Loucy (cell line): ENCODE data around the gene TOMM20.

Source experiments
- EZH2phosphoT487 ChIP-seq: fragments of 200-600 bp; IDR thresholded peaks from 2 replicates; pipeline ENCODE4 v1.6.1; 2018; ENCODE audit warnings: antibody characterized with exemption, mild to moderate bottlenecking, moderate library complexity, borderline replicate concordance
- TF ChIP-seq, protein P1 (sequence below): fragments of 200-600 bp; sonication (generic); conservative IDR thresholded peaks from 2 replicates; pipeline ENCODE4 v1.5.1; 2014; ENCODE audit warnings: mild to moderate bottlenecking, antibody characterized with exemption, low read length

DNA sequence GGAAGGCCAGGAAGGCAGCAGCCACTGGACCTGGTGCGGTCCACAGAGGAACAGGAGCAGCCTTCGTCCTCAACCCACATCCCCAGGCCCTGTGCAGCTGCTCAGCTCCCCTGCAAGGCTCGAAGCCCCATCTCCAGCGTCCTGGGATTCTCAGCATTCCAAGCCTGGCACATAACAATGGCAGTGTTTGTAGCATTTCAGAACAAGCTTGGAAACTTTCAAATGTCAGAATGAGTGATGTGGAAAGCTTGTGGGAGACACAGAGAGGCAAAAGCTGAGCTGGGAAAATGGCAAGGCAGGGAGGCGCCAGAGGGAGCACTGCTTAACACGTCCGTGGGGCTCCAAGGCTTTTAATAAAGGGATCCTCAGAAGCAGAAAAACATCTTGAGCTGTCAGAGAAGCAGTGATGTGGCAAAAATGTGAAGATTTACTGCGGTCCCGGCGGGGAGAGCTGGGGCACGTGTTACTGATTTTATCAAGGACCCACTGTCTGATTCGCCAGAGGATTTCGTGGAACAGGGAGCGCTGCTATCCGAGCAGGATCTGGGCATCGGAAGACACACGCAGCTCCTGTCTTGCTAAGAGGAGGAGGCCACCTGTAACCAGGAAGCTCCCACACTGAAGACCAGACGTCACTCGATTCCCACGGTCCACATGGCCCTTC is 38.1 kb downstream of the TOMM20 start:
- TF ChIP-seq, protein P1, sequence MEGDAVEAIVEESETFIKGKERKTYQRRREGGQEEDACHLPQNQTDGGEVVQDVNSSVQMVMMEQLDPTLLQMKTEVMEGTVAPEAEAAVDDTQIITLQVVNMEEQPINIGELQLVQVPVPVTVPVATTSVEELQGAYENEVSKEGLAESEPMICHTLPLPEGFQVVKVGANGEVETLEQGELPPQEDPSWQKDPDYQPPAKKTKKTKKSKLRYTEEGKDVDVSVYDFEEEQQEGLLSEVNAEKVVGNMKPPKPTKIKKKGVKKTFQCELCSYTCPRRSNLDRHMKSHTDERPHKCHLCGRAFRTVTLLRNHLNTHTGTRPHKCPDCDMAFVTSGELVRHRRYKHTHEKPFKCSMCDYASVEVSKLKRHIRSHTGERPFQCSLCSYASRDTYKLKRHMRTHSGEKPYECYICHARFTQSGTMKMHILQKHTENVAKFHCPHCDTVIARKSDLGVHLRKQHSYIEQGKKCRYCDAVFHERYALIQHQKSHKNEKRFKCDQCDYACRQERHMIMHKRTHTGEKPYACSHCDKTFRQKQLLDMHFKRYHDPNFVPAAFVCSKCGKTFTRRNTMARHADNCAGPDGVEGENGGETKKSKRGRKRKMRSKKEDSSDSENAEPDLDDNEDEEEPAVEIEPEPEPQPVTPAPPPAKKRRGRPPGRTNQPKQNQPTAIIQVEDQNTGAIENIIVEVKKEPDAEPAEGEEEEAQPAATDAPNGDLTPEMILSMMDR = no peak
- no peak for TF ChIP-seq EZH2phosphoT487
